Aorta (tissue), 5 donors: ENCODE measurements around the gene FRMPD1. TPM values are rescaled to one million over a fixed set of nuclear protein-coding genes. Genes with fewer than 3 reads are reported as not detected.

ENCODE experiments used
- ATAC-seq: fragments of 200-7000 bp; cut with Tn5 transposase; one replicate; pipeline ENCODE4 v1.9.1; 2022; ENCODE audit warnings: moderate library complexity; ENCODE audit not compliant: low FRiP score
- DNase-seq, 2 donors: peaks; one replicate each; pipeline ENCODE4 v3.0.0-alpha.2; 2020
- H3K27ac ChIP-seq, 2 donors: one replicate each; pipeline ENCODE4 v1.5.1; 2013; ENCODE audit warnings: low read length in 2 of 2, mild to moderate bottlenecking in 2 of 2, moderate library complexity in 2 of 2, control low read depth in 1 of 2, inconsistent platforms in 1 of 2, low read depth in 1 of 2
- H3K27me3 ChIP-seq, 2 donors: one replicate each; pipeline ENCODE4 v1.6.1; 2013; ENCODE audit warnings: control low read depth in 1 of 2, low read length in 1 of 2, mild to moderate bottlenecking in 1 of 2, moderate library complexity in 1 of 2; ENCODE audit not compliant: insufficient read depth in 2 of 2, control insufficient read depth in 1 of 2
- H3K36me3 ChIP-seq, 2 donors: one replicate each; pipeline ENCODE4 v1.6.1; 2013; ENCODE audit warnings: control low read depth in 1 of 2, low read length in 1 of 2, mild to moderate bottlenecking in 1 of 2; ENCODE audit not compliant: insufficient read depth in 2 of 2, control insufficient read depth in 1 of 2
- H3K4me1 ChIP-seq, 2 donors: one replicate each; pipeline ENCODE4 v1.6.1; 2013; ENCODE audit warnings: low read length in 2 of 2, control low read depth in 1 of 2, mild to moderate bottlenecking in 1 of 2, moderate library complexity in 1 of 2; ENCODE audit not compliant: insufficient read depth in 2 of 2, control insufficient read depth in 1 of 2
- H3K4me3 ChIP-seq, 2 donors: one replicate each; pipeline ENCODE4 v1.5.1; 2013; ENCODE audit warnings: low read length in 2 of 2, control low read depth in 1 of 2, mild to moderate bottlenecking in 1 of 2
- H3K9me3 ChIP-seq: one replicate; pipeline ENCODE4 v1.6.1; 2013; ENCODE audit warnings: mild to moderate bottlenecking, low read length; ENCODE audit not compliant: control insufficient read depth
- WGBS, 2 donors: extraction: QIAGEN DNeasy Blood & Tissue Kit; methylation state at CpG; one replicate each; pipeline ENCODE4 v1.1.7; 2013; 5-methylcytosine and 5-hydroxymethylcytosine counted together
- intact Hi-C, 2 donors: fragments of 100-400 bp; cut with DNase I; formaldehyde crosslinking; loops; one replicate each; pipeline versions ENCODE4 v1.14.2 to v1.15.0; 2022
- polyA plus RNA-seq, 2 donors: library from polyadenylated mRNA; stranded (reverse); fragments of 200-250 nt; gene quantifications; one replicate each; pipeline ENCODE4 v1.2.3, GENCODE V29; 2013
- total RNA-seq, 2 donors: library from RNA; stranded (reverse); fragmentation: NEBNext Ultra II Directional; extraction: Animal tissue kit (Norgen Biotek cat#: 25700); gene quantifications; one replicate each; pipeline ENCODE4 v1.2.1, GENCODE V29; 2021
- donor health status: healthy with polysubstance abuse.
- donor health status: Bipolar disorder and iron deficiency.
- donor health status: DM: no; HTN: no; CAD: no.
- donor health status: DM: no; HTN: no; CAD: no.
- donor health status: DM: yes; HTN: yes; CAD: no.

Gene FRMPD1
- total and polyA plus RNA-seq, 4 donors = 0.06 TPM; not detected in 3

DNA sequence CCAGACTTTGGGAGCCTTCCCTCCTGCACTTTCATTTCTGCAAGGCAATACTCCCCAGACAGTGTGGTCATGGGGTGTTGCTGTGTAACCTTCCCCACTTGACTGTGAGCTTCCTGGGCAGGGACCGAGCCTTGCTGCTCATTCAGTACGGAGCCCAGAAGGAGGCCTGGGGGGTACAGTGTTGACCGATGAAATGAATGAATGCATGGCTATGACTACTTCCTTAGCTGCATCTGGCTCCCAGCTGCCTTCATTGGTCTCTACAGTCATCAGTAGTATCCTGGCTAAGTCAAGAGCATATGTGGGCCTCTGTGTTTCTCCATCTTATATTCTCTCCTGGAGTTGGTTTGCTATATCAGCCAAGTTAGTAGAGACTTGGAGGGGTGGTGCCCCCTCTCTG lies 9.9 kb downstream of the FRMPD1 start:
- no peak for ATAC-seq
- DNase-seq = no peak
- no peak overlapping the region for H3K4me3 ChIP-seq

DNA sequence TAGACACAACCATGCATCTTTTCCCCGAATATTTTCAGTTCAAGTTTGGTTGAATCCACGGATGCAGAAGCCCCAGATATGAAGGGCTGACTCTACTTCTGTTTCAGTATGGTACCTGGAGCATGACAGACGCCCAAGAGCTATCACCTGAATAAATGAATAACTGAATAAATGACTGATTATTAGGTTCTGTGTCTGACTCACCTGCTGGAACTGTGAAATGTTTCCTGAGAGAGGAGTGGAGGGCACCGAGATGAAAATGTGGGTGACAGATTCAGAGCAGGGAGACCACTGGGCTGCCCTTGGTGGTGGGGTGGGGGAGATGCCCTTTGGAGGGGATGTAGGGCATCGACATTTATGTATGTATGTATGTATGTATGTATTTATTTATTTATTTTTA lies 13.2 kb downstream of the FRMPD1 start:
- Histone ChIP-seq H3K27me3 (peaks cover 0 to 2% of the 10 kb centered on the region in 2 donors), H3K4me3 (no peak overlapping the region), H3K4me1 (no peaks in the 10 kb centered on the region), H3K9me3 (no peaks in the 10 kb centered on the region), H3K36me3 (no peaks in the 10 kb centered on the region), H3K27ac (no peak overlapping the region)
- intact Hi-C loops = no loop called here
- DNase-seq = no peak
- 61 to 68% methylated on average over 5 of the region's 5 CpGs for WGBS, 2 donors
- no peak for ATAC-seq

More for the DNA sequence above, 9.9 kb downstream of the FRMPD1 start:
- Histone ChIP-seq H3K27me3 (peaks cover 0 to 3% of the 10 kb centered on the region in 2 donors), H3K4me1 (no peaks in the 10 kb centered on the region), H3K27ac (no peak overlapping the region), H3K36me3 (no peaks in the 10 kb centered on the region), H3K9me3 (no peaks in the 10 kb centered on the region)
- intact Hi-C loops = no loop called here
- 94% methylated on average over 3 of the region's 3 CpGs for WGBS, 2 donors

DNA sequence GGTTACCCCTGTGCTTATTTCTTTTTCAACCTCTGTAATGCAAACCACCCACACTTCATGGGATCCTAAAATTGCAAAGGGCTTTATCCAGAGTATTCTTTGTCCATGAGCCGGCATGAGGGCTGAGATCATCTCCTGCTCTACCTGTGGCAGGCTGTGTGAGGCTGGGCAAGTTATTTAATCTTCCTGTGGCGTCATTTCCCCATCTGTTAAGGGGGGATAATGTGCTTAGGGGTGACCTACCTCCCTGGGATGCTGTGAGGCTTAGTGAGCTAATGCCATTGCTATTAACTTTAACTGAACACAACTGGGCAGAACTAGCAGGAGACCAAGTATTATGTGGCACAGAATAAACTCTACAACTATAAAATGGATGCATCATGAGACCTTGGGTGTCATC lies 17.0 kb downstream of the FRMPD1 start:
- H3K4me3 ChIP-seq = no peak overlapping the region
- H3K27me3 ChIP-seq = no peaks in the 10 kb centered on the region
- H3K27ac ChIP-seq = no peak overlapping the region
- WGBS, 2 donors = 70 to 73% methylated on average over 2 of the region's 2 CpGs
- no peak for DNase-seq
- H3K36me3 ChIP-seq = no peaks in the 10 kb centered on the region
- intact Hi-C loops = no loop called here
- H3K4me1 ChIP-seq = no peaks in the 10 kb centered on the region
- no peak for ATAC-seq
- no peaks in the 10 kb centered on the region for H3K9me3 ChIP-seq

DNA sequence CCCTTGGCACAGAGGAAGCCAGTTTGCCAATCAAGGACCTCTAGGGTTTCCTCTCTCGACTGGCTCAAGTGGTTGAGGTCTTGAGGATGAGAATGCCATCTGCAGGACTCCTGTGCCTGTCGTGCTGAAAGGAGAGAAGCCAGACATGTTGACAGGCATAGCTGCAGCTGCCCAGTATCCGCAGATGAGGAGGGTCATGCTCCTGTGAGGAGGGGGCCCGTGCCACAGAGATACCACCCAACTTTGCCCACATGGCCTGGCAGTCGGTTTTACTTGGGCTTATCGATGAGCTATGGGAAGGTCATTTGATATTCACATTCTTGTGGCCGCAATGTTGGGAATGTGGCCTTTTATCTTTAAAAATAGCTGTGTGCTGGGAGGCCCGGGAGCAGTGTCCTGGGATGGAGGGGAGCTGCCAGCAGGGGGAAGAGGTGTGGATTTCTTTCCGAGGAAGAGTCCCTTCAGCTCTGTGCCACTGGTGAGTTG lies 17.4 kb downstream of the FRMPD1 start:
- H3K36me3 ChIP-seq = no peaks in the 10 kb centered on the region
- DNase-seq (no peak), ATAC-seq (no peak)
- H3K27ac ChIP-seq = no peak overlapping the region
- WGBS, 2 donors = 20 to 23% methylated on average over 9 of the region's 9 CpGs
- H3K4me3 ChIP-seq = no peak overlapping the region
- no peaks in the 10 kb centered on the region for H3K9me3 ChIP-seq
- intact Hi-C loops = no loop called here
- no peaks in the 10 kb centered on the region for H3K4me1 ChIP-seq
- H3K27me3 ChIP-seq = no peaks in the 10 kb centered on the region

DNA sequence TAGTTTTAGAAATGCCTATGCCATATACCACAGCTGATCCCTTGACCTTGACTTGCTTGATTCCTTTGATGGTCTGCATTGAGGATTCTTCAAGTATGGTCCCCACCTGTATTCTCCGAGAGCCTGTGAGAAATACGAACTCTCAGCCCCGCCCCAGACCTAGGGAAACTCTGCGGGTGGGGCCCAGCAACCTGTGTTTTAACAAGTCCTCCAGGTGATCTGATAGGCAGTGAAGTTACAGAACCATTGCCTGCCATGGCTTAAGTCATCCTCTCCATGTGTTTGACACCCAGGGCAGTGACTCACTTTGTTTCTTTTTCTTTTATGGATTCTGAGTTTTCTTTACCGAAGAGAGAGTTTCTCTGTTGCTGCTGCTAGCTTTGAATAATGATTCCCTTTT lies 18.5 kb downstream of the FRMPD1 start:
- Histone ChIP-seq H3K4me1 (no peaks in the 10 kb centered on the region), H3K4me3 (no peak overlapping the region), H3K36me3 (no peaks in the 10 kb centered on the region), H3K9me3 (no peaks in the 10 kb centered on the region), H3K27ac (no peak overlapping the region), H3K27me3 (no peaks in the 10 kb centered on the region)
- ATAC-seq (no peak), DNase-seq (no peak)
- WGBS, 2 donors = 47 to 50% methylated on average over 5 of the region's 5 CpGs
- intact Hi-C loops = no loop called here

DNA sequence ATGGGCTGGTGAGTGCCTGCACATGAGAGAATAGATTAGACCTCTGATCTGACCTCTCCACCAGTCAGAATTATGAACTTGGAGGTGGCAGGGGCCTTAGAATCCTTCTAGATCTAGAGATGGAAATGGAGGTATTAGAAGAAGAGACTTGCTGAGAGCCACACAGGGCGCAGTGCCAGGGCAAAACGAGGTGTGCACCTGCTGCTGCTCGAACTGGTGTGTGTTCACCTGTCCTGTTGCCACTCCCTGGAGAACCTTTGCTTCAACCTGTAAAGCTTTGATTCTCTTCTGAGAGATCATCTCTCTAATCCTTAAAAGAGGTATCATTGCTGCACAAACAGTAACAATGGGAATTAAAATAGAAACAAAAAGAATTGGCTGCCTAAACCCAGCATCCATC lies 24.9 kb downstream of the FRMPD1 start:
- intact Hi-C loops = no loop called here

DNA sequence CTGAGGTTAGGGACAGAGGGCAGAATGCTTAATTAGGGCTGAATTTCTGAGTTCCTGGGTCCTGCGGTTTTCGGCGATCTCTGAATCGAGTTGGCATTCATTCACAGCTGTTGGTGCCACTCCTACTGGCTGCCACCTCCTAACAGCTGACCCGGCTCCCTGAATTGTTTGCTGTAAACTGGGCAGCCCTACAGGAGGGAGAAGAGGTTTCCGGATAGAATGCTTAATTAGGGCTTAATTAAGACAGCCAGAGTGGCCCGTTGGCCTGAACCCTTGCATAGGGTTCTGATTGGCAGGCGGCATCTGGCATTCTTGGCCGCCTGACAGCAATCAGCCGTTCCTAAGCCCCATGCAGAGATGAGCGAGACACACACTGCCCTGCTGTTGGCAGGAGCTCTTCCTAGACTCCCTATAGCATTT lies 25.7 kb downstream of the FRMPD1 start:
- intact Hi-C loops = no loop called here
- WGBS, 2 donors = 54% methylated on average over 11 of the region's 11 CpGs
- DNase-seq (no peak), ATAC-seq (no peak)
- Histone ChIP-seq H3K9me3 (no peaks in the 10 kb centered on the region), H3K4me3 (no peak overlapping the region), H3K27ac (no peak overlapping the region), H3K4me1 (no peaks in the 10 kb centered on the region), H3K36me3 (no peaks in the 10 kb centered on the region), H3K27me3 (no peaks in the 10 kb centered on the region)

More for the DNA sequence above, 24.9 kb downstream of the FRMPD1 start:
- H3K9me3 ChIP-seq = no peaks in the 10 kb centered on the region
- ATAC-seq (no peak), DNase-seq (no peak)
- H3K27ac ChIP-seq = no peak overlapping the region
- H3K36me3 ChIP-seq = no peaks in the 10 kb centered on the region
- no peaks in the 10 kb centered on the region for H3K27me3 ChIP-seq
- WGBS, 2 donors = 72 to 84% methylated on average over 3 of the region's 3 CpGs
- H3K4me3 ChIP-seq = no peak overlapping the region
- H3K4me1 ChIP-seq = no peaks in the 10 kb centered on the region

DNA sequence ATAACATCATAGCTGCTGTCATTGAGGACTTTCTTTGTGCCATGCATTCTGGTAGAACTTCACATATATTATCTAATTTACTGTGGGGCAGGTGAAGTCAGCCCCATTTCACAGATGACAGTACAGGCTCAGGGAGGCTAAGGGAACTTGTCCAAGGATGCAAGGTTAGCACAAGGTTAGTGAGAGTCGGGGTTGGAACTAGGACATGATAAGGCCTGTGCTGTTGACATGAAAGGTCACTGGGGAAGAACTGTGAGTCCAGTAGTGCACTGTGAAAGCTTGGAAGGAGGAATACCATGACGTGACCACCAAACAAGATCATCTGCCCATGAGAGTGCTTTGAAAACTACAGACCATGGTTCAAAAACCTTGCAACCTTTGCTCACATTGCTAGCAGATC lies 26.7 kb downstream of the FRMPD1 start:
- H3K4me3 ChIP-seq = no peak overlapping the region
- no peak overlapping the region for H3K27ac ChIP-seq
- no peak for DNase-seq
- intact Hi-C loops = no loop called here
- no peaks in the 10 kb centered on the region for H3K27me3 ChIP-seq
- no peaks in the 10 kb centered on the region for H3K36me3 ChIP-seq
- 71 to 79% methylated on average over 2 of the region's 2 CpGs for WGBS, 2 donors
- no peaks in the 10 kb centered on the region for H3K4me1 ChIP-seq
- no peak for ATAC-seq
- H3K9me3 ChIP-seq = no peaks in the 10 kb centered on the region

DNA sequence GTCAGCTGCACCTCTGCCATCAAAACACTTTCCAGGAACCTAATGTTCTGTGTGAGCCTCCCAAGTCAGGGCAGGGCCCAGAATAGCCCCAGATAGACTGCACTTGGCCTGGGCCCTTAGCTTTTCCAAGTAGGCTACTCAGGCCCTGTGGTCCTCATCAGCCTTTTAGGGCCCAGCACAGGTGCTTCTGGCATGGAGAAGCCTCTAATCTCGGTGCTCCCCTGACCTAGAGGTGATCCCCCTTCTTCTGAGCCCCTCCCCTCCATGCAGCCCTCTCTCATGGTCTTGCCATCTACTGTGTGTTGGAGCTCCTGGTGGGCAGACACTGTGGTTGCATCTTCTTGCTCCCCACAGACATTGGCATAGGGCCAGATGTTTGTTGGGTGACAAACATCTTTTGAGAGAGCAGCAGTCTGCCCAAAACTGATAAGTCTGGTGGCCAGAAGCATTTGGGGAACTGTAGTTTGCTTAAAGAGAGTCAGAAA lies 28.1 kb downstream of the FRMPD1 start:
- DNase-seq = no peak
- Histone ChIP-seq H3K27ac (no peak overlapping the region), H3K36me3 (no peaks in the 10 kb centered on the region), H3K4me3 (no peak overlapping the region), H3K9me3 (no peaks in the 10 kb centered on the region), H3K4me1 (no peaks in the 10 kb centered on the region), H3K27me3 (no peaks in the 10 kb centered on the region)
- WGBS, 2 donors = 63 to 69% methylated on average over 1 of the region's 1 CpG
- intact Hi-C loops = no loop called here
- ATAC-seq = no peak
